Calu3 (cell line): Measurements from ENCODE around the gene BMP8B. TPM values are rescaled to one million over a fixed set of nuclear protein-coding genes. Genes with fewer than 3 reads are reported as not detected.

Experiments
- BruUV-seq: library from RNA; stranded (reverse); fragments of 400-500 nt; replicated peaks from 2 replicates; lab custom pipeline; 2021; lab: Mats Ljungman, UMichigan
- CTCF ChIA-PET: fragments of 300-600 bp; sonication (Branson Sonifier 250); formaldehyde crosslinking; loops from one replicate; lab custom pipeline; 2022; ENCODE audit warnings: antibody characterized with exemption; lab: Charles Lee
- DNase-seq: peaks from one replicate; pipeline ENCODE4 v3.0.0; 2022
- H3K27ac Mint-ChIP-seq: one replicate; pipeline ENCODE4 v1.8.0; 2022; ENCODE audit warnings: mixed read lengths; ENCODE audit not compliant: unreplicated experiment
- H3K27me3 Mint-ChIP-seq: one replicate; pipeline ENCODE4 v1.8.0; 2022; ENCODE audit warnings: mixed read lengths; ENCODE audit not compliant: unreplicated experiment
- H3K36me3 Mint-ChIP-seq: one replicate; pipeline ENCODE4 v1.8.0; 2022; ENCODE audit warnings: mild to moderate bottlenecking, moderate library complexity, mixed read lengths; ENCODE audit not compliant: insufficient read depth, unreplicated experiment
- H3K4me1 Mint-ChIP-seq: one replicate; pipeline ENCODE4 v1.8.0; 2022; ENCODE audit warnings: mild to moderate bottlenecking, low read depth, mixed read lengths; ENCODE audit not compliant: unreplicated experiment
- H3K4me3 Mint-ChIP-seq: one replicate; pipeline ENCODE4 v1.8.0; 2022; ENCODE audit warnings: mild to moderate bottlenecking, low read depth, moderate library complexity, mixed read lengths; ENCODE audit not compliant: unreplicated experiment
- H3K9me3 Mint-ChIP-seq: one replicate; pipeline ENCODE4 v1.8.0; 2022; ENCODE audit warnings: low read depth, mixed read lengths; ENCODE audit not compliant: unreplicated experiment
- CTCF ChIP-seq: fragments of 200-600 bp; IDR thresholded peaks from one replicate; pipeline ENCODE4 v1.8.0; 2022; ENCODE audit warnings: antibody characterized with exemption; ENCODE audit not compliant: unreplicated experiment
- intact Hi-C: fragments of 100-400 bp; cut with micrococcal nuclease; formaldehyde crosslinking; loops from one replicate; pipeline ENCODE4 v1.10.0; 2022; ENCODE audit not compliant: unreplicated experiment
- total RNA-seq: library from RNA; stranded (reverse); gene quantifications from 2 replicates; pipeline ENCODE4 v1.2.3, GENCODE V29; 2022

Gene BMP8B
- total RNA-seq, 1 experiment from 2014 or later = 6.8 TPM

GRCh38 chr1:39833621-39834385 is 45.1 kb upstream of the BMP8B start:
- BruUV-seq = no TSS peak

GRCh38 chr1:39833121-39833520 is 44.5 kb upstream of the BMP8B start:
- H3K4me1 Mint-ChIP-seq = peaks cover 11% of the 10 kb centered on the region
- no TSS peak for BruUV-seq
- H3K36me3 Mint-ChIP-seq = no peaks in the 10 kb centered on the region
- no peak for DNase-seq
- H3K9me3 Mint-ChIP-seq = no peaks in the 10 kb centered on the region
- no peak overlapping the region for H3K4me3 Mint-ChIP-seq
- CTCF ChIA-PET = no interaction called here
- peaks cover 20% of the 10 kb centered on the region for H3K27me3 Mint-ChIP-seq
- intact Hi-C loops = no loop called here
- TF ChIP-seq CTCF = no peak
- H3K27ac Mint-ChIP-seq = no peak overlapping the region

More at GRCh38 chr1:39833621-39834385, 45.1 kb upstream of the BMP8B start:
- H3K27ac Mint-ChIP-seq = no peak overlapping the region
- H3K36me3 Mint-ChIP-seq = peaks cover 1% of the 10 kb centered on the region
- no peaks in the 10 kb centered on the region for H3K9me3 Mint-ChIP-seq
- no peak for TF ChIP-seq CTCF
- no peak for DNase-seq
- CTCF ChIA-PET = no interaction called here
- H3K27me3 Mint-ChIP-seq = peaks cover 20% of the 10 kb centered on the region
- intact Hi-C loops = no loop called here
- no peak overlapping the region for H3K4me3 Mint-ChIP-seq
- H3K4me1 Mint-ChIP-seq = peaks cover 11% of the 10 kb centered on the region

- intact Hi-C loops = no loop called here
- CTCF ChIA-PET = no interaction called here
- peaks cover 11% of the 10 kb centered on the region for H3K4me1 Mint-ChIP-seq
- peaks cover 20% of the 10 kb centered on the region for H3K27me3 Mint-ChIP-seq
- H3K36me3 Mint-ChIP-seq = no peaks in the 10 kb centered on the region
- no peaks in the 10 kb centered on the region for H3K9me3 Mint-ChIP-seq
- no peak for TF ChIP-seq CTCF
- H3K4me3 Mint-ChIP-seq = no peak overlapping the region
- no TSS peak for BruUV-seq
- DNase-seq = no peak
- no peak overlapping the region for H3K27ac Mint-ChIP-seq
Observed at GRCh38 chr1:39832294-39832693, 43.6 kb upstream of the BMP8B start.

- CTCF ChIA-PET = no interaction called here
- no peak for TF ChIP-seq CTCF
- Mint-ChIP-seq H3K27ac (no peak overlapping the region), H3K4me3 (no peak overlapping the region), H3K9me3 (no peaks in the 10 kb centered on the region), H3K27me3 (peaks cover 20% of the 10 kb centered on the region), H3K36me3 (no peaks in the 10 kb centered on the region), H3K4me1 (peaks cover 11% of the 10 kb centered on the region)
- DNase-seq = no peak
- BruUV-seq = no TSS peak
- intact Hi-C loops = no loop called here
Observed at GRCh38 chr1:39829791-39830533, 41.3 kb upstream of the BMP8B start.
